HG03060 (cell line): ENCODE results near the gene NKD1.
"Not testable (repeated sequence)": the region's sequence is repeated elsewhere in the genome, so short reads cannot be mapped to it uniquely, and the experiment has no call there.

Experiments
- ATAC-seq: cut with Tn5 transposase; IDR thresholded peaks from one replicate; pipeline ENCODE4 v1.9.1; 2021; ENCODE audit warnings: low read depth, moderate number of reproducible peaks; ENCODE audit not compliant: unreplicated experiment

Gene NKD1

DNA sequence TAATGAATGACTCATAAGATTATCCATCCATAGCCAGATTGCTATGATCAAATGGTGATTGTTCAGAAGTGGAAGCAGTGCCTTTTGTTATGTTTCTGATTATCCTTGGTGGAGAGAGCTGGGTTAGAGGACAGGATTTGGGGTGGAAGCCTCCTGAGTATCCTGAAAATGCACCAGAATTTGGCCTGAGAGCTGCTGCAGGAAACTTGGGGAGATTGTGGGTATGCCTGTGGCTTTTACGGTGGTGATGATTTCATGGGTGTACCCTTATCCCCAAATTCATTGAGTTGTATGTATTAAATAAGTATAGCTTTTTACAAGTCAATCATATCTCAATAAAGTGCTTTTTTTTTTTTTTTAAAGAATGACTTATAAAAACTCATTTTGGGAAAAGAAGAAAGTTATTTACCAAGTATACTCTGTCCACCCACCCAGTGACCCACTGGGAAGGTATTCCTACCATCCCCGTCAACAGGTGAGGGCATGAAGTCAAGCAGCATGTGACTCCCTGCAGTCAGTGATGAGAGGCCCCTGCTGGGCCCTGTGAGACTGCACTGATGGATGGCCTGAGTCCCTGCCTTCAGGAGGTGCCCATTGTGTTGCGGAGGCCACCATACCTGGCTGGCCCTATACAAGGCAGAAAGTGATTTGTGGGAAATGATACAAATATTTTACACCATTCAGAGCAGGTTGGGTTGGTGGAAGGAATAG, 28.4 kb downstream of the NKD1 start:
- ATAC-seq = no peak

GRCh38 chr16:50578137-50578536, 29.9 kb downstream of the NKD1 start:
- no peak for ATAC-seq

GRCh38 chr16:50579373-50579772, 31.2 kb downstream of the NKD1 start:
- not testable (repeated sequence) for ATAC-seq

GRCh38 chr16:50580180-50580798, 32.1 kb downstream of the NKD1 start:
- no peak for ATAC-seq

DNA sequence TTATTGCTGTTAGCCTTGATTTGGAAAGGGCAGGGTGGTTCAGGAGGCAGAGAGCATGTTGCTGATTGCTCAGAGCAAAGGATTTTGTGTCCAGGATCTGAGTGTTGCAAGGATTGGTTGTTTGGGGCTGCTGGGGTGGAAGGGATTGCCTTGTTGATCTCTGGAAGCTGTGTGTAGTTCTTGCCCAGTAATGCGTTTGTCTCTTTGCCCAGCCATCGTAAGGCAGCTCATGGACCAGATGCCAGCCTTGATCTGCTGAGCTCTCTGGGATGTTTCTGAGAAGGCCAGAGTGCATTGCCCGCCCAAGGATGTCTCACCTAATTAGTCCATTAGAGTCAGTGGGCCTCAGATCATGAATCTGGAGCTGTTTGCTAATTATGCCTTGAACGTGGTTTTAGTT, 33.6 kb downstream of the NKD1 start:
- no peak for ATAC-seq

DNA sequence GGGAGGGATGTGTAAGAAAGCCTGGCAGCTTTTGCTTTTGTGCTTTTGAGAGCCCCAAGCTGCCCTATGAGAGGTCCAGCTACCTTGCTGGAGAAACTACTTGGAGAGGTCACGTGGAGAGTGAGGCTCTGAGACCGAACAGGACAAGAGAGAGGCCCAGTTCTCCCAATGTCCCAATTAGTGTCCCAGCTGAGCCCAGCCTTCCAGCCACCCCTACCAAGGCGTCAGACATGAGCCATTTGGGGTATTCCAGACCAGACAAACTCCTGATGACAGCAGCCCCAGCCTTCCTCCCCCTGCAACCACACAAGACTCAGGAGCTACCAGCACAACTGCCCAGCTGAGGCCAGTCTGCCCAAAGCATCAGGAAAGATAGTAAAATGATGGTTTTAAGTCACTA, 35.0 kb downstream of the NKD1 start:
- no peak for ATAC-seq

- ATAC-seq = no peak
Observed at GRCh38 chr16:50584033-50584722, 36.0 kb downstream of the NKD1 start.

- no peak for ATAC-seq
Observed at GRCh38 chr16:50585331-50585776, 37.2 kb downstream of the NKD1 start.

GRCh38 chr16:50587543-50587942, 39.3 kb downstream of the NKD1 start:
- ATAC-seq = no peak

DNA sequence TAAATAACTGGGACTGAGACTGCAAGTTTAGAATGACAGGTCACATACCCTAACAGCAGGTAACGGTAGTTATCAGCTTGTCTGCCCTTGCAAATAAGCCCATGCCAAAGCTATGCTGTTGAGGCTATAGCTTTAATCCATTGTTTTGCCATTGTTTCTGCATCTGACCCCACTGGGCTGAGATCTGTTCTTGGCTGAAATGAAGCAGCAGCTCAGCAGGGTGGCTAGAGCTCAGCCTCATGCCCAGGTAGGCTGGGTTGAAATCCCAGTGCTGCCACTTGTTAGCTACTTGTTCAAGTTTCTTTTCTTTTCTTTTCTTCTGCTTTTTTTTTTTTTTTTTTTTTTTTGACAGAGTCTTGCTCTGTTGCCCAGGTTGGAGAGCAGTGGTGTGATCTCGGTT, 40.1 kb downstream of the NKD1 start:
- no peak for ATAC-seq

- no peak for ATAC-seq
Observed at GRCh38 chr16:50591209-50591608, 43.0 kb downstream of the NKD1 start.

DNA sequence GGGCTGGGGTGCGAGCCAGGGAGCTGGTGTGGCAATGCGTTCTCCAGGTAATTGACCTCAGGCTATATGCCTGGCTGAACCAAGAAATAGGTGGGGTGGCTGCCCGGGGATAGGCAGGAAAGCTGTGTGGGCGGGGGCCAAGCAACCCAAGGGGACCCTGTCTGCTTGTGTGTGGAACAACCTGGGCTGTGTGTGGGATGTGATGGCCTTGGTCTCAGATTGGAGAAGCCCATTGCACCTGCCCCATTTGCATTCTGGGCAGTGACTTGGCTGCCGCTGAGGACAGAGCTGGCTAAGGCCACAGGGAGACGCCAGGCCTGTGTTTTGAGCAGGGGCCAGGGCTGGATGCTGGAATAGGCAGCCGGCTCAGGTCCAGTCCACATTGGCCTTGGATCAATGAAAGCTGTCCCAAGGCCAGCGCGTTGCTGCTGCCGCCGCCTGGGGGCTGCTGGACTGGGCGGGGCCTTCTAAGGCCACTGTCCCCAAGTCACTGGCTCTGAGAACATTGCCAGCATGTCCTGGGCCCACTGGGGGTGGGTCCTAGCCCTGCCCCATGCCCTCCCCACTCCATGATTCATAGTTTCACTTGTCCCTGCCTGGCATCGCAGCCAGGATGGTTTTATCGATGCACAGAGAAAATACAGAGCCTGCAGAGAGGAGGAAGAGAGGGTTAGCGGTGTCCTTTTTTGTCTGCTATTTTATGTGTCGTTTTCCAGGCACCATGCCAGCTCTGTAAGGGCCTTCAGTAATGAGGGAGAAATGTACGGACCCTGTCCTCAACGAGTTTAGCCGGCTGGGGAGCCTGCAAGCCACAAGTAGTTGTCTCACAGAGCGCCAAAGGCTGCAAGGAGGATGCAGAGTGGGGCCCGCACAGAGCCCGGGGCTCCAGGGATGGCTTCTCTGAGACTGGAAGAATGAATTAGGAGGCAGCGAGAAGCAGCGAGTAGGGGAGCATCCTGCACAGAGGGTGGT, 43.9 kb downstream of the NKD1 start:
- no peak for ATAC-seq

DNA sequence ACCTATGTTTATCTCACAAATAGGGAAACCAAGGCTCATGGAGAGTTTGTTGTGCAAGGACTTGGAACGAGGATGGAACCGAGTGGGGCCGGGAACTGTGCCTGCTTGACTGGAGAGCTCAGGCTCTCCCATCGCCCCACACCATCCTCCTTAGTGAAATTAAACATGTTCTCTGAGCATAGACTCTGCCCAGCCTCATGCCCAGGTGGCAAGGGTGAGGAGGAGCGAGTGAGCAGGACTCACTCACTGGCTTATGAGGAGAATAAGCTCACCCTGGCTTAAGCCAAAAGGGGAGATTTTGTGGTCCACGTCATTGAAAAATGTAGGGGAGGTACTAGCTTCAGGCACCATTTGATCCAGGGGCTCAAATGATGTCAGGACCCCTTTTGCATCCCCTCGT, 44.8 kb downstream of the NKD1 start:
- no peak for ATAC-seq

GRCh38 chr16:50593410-50594150, 45.4 kb downstream of the NKD1 start:
- ATAC-seq = no peak

DNA sequence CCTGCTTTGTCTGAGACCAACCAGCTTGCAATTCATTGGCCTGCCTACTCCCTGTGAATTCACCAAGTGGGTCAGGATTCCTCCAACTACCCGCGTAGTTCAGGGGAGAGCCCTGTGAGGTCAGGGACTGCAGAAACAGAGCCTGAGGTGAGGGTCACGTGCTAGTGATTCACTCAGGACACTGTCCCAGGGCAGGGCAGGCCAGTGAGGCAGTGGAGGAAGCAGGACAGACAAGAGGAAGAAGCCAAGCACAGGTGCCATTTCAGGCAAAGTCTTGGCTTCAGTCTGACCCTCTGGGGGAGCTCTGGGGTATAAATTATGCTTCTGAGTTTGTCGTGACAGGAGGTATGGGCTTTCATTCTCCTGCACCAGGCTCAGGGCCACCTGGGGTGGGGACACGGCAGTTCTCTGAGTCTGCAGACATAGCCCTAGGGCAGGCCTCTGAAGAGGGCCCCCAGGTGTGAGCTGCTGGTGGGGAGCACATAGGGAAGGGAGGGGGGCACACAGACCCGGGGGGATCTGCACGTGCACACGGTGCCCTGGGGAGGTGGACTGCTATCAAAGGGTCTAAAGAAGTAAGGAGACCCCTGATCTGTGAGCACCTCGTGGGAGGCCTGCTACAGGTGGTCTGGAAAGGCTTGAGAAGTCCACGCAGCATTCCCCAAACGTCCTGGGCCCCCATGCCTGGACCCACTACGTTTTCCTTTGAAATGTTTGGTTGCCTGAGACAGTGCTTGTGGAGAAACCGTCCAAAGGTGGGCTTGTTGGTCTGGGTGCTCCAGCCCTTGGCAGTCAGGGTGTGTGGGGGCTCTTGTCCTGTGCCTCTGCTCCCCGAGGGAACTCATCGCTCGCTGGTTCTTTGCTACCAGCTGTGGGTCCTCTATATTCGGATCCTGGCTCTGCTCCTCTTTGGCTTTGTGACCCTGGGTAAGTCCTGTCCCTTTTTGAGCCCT, 46.4 kb downstream of the NKD1 start:
- ATAC-seq = no peak

DNA sequence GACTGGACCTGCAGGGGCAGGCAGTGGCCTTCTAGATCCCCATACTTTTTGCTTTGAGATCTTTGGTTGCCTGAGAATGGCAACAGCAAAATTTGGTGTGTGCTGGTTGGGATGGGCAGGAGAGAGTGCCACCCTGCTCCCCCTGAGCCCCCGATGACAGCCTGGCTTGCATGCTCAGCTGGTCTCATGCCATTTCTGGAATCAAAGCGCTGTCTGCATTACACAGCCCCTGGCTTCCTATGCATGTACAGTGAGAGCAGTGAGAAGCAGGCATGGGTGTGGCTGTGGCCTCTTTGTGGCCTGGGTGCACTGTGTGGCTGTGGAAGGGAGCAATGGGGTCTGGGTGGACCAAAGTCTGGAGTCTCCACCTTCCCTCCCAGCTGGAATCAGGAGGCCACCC, 47.7 kb downstream of the NKD1 start:
- no peak for ATAC-seq

GRCh38 chr16:50596762-50597450, 48.7 kb downstream of the NKD1 start:
- no peak for ATAC-seq

- no peak for ATAC-seq
Observed at GRCh38 chr16:50597563-50598255, 49.5 kb downstream of the NKD1 start.
